Measurements from ENCODE around the gene DLG2.

DLG2 gene

GRCh38 chr11:83558281-83558680 lies 2068.9 kb downstream of the DLG2 start:
- H3K4me3 ChIP-seq (ENCODE audit: low read depth, low read length) = no peak overlapping the region
- TF ChIP-seq CTCF (IDR thresholded peaks at IDR 0.05; ENCODE audit: borderline replicate concordance, insufficient read depth, low read depth, low read length) = no peak

DNA sequence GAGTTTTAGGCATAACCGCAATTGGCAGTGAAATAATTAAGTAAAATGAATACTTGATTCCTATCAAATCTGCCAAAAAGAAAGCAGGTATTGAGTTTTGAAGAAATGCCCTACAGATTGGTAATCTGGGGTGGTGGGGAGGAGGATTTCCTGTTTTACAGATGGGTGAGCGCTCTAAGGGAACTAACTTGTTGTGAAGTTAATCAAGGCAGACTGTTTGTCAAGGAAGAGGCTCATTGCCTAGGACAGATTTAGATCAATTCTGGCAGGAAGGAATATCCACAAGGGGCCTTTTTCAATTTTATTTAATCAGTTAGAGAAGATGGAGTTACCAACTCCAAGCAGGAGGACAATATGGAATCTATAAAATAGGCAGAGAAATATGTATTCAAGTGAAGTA lies 2069.5 kb downstream of the DLG2 start:
- no peak overlapping the region for H3K4me3 ChIP-seq (ENCODE audit: low read depth, low read length)
- no peak for TF ChIP-seq CTCF (IDR thresholded peaks at IDR 0.05; ENCODE audit: borderline replicate concordance, insufficient read depth, low read depth, low read length)

DNA sequence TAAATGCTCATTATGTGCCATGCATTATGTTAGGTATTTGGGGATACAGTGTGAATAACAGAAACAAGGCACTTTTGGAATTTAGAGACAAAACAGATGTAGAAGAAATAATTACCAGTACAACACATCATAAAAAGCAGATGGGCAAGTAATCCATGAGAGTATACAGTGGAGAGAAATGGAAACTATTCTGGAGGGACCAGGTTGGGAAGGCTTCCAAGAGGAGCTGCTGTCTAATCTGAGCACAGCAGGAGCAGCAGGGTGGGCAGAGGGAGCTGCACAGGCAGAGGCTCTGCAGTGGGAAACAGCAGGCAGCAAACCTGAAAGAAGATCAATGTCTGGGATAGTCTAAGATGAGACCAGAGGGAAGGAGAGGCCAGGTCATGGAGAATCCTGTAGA lies 2072.3 kb downstream of the DLG2 start:
- H3K4me3 ChIP-seq (ENCODE audit: low read depth, low read length) = no peak overlapping the region
- no peak for TF ChIP-seq CTCF (IDR thresholded peaks at IDR 0.05; ENCODE audit: borderline replicate concordance, insufficient read depth, low read depth, low read length)

GRCh38 chr11:83549984-83550667 lies 2077.0 kb downstream of the DLG2 start:
- TF ChIP-seq CTCF (IDR thresholded peaks at IDR 0.05; ENCODE audit: borderline replicate concordance, insufficient read depth, low read depth, low read length) = no peak

DNA sequence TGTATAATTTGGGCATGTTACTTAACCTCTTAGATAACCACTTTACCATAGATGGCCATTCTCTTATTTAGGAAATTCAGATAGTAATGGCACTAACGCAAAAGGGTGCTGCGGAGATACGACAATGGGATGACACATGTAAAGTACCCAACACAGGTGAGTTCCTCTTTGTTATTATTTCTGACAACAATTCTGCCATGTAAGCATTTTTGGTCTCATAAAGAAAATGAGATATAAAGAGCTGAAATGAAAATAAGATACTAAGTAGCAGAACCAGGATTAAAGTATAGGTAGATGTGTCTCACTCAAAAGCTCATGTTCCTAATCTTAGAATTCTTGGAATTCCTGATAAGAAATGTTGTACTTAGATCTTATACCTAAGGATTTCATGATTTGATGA lies 2080.8 kb downstream of the DLG2 start:
- no peak for TF ChIP-seq CTCF (IDR thresholded peaks at IDR 0.05; ENCODE audit: borderline replicate concordance, insufficient read depth, low read depth, low read length)
- no peak overlapping the region for H3K4me3 ChIP-seq (ENCODE audit: low read depth, low read length)

More at GRCh38 chr11:83549984-83550667, 2077.0 kb downstream of the DLG2 start:
- H3K4me3 ChIP-seq (ENCODE audit: low read depth, low read length) = no peak overlapping the region

- TF ChIP-seq CTCF (IDR thresholded peaks at IDR 0.05; ENCODE audit: borderline replicate concordance, insufficient read depth, low read depth, low read length) = no peak
- H3K4me3 ChIP-seq (ENCODE audit: low read depth, low read length) = no peak overlapping the region
These were observed 2081.5 kb downstream of the DLG2 start for GRCh38 chr11:83545494-83546260.

- no peak for TF ChIP-seq CTCF (IDR thresholded peaks at IDR 0.05; ENCODE audit: borderline replicate concordance, insufficient read depth, low read depth, low read length)
These were observed 2082.3 kb downstream of the DLG2 start for GRCh38 chr11:83544846-83545245.

More at GRCh38 chr11:83544846-83545245, 2082.3 kb downstream of the DLG2 start:
- H3K4me3 ChIP-seq (ENCODE audit: low read depth, low read length) = no peak overlapping the region

Data from GM12875 (cell line).